ENCODE data around the gene MET.

MET gene

DNA sequence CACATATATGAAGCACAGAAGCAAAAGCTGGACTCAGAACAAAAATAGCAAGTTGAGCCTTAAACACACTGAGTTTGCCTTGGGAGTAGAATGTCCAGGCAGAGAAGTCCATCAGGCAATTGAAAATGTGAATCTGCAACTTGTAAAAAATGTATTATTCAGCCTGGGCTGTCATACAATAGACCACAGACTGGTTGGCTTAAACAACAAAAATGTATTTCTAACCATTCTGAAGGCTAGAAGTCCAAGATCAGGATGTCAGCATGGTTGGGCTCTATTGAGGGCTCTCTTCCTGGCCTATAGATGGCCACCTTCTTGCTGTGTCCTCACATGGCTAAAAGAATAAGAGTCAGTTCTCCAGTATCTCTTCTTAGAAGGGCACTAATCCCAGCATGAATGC is 113.8 kb downstream of the MET start:
- DNase-seq (ENCODE audit: low spot score) = no peak

GRCh38 chr7:116786791-116787443 is 114.9 kb downstream of the MET start:
- no peak for DNase-seq (ENCODE audit: low spot score)

DNA sequence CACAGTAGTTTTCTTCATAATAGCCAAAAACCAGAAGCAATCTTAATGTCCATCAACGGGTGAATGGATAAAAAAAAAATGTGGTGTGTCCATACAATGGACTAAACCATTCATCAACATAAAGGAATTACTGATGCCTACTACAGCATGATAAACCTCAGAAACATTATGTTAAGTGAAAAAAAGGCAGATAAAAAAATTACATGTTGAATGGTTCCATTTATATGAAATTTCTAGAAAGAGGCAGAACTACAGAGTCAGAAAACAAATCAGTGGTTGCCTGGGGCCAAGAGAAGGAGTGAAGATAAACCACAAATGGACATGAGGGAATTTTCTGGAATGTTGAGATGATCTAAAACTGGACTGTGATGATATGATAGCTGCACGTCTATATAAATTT is 115.9 kb downstream of the MET start:
- DNase-seq (ENCODE audit: low spot score) = no peak

- DNase-seq (ENCODE audit: low spot score) = no peak
Measured at GRCh38 chr7:116788572-116789197, 116.7 kb downstream of the MET start.

DNA sequence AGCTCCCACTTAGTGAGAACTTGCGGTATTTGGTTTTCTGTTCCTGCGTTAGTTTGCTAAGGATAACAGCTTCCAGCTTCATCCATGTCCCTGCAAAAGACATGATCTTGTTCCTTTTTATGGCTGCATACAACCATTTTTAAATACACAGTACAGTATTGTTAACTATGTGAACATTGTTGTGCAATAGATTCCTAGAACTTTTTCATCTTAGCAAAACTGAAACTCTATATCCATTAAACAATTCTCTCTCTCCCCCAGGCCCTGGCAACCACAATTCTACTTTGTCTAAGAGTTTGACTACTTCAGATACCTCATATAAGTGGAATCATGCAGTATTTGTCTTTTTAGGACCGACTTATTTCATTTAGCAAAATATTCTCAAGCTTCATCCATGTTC is 118.0 kb downstream of the MET start:
- no peak for DNase-seq (ENCODE audit: low spot score)

DNA sequence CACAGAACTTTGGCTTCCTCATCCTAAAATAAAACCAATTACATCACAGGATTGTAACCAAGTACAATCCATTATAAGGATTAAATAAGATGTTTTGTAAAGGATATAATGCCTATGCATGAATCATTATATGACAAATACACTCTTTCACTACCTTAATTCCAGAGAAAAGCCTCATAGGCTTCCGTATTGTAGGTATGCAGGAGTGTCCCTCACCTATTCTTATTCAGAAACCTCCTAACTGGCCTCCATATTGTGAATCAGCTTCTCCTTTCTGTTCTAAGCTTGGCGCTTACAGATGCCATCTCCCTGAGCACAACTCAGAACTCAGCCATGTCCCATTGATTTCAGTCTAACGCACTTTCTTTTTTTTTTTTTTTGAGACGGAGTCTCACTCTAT is 120.8 kb downstream of the MET start:
- DNase-seq (ENCODE audit: low spot score) = no peak

GRCh38 chr7:116793795-116794340 is 121.9 kb downstream of the MET start:
- no peak for DNase-seq (ENCODE audit: low spot score)

- DNase-seq (ENCODE audit: low spot score) = no peak
Measured at GRCh38 chr7:116796471-116796870, 124.5 kb downstream of the MET start.

- DNase-seq (ENCODE audit: low spot score) = no peak
Measured at GRCh38 chr7:116797612-116798011, 125.6 kb downstream of the MET start.

DNA sequence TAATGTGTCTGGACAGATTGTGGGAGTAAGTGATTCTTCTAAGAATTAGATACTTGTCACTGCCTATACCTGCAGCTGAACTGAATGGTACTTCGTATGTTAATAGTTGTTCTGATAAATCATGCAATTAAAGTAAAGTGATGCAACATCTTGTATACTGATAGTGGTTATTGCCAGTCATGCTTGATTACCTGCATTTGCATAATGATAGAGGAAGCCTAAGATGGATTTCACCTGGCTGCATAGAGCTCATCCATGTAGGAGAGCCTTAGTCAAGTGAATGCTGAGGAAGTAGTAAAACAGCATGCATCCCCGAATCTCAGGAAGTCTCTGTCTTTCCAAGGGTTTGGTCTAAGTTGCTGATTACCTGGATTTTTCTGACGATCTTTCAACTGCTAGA is 126.2 kb downstream of the MET start:
- no peak for DNase-seq (ENCODE audit: low spot score)

DNA sequence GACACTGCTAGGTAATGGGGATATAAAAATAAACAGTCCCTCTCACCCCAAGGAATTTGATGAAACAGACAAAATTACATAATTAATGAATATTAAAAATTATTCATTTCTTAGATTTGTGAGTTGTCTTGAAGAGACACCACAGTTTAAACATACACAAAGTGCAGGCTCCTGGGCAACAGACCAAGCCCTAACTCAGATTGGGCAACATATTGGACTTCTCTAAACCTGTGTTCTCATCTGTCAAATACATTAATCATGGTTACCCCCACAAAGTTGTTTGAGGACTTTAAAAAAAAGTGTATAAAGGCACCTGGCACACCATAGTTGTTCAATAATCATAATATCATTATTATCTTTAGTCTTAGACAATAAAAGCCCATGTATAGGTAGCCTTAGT is 127.9 kb downstream of the MET start:
- no peak for DNase-seq (ENCODE audit: low spot score)

DNA sequence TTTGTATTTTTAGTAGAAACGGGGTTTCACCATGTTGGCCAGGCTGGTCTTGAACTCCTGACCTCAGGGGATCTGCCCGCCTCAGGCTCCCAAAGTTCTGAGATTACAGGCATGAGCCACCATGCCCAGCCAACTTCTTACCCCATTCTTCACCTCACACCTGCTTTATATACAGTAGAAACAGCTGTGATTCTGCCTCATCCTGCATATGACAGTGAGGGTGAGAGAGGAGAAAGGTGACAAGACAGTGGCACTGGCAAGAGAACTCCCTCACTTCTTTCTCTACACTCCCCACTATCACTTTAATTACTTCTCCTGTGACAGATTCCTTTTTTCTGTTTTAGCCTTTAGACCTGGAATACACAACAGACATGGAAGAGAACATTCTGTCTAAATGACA is 128.6 kb downstream of the MET start:
- DNase-seq (ENCODE audit: low spot score) = no peak

- DNase-seq (ENCODE audit: low spot score) = no peak
Measured at GRCh38 chr7:116801092-116801710, 129.2 kb downstream of the MET start.

DNA sequence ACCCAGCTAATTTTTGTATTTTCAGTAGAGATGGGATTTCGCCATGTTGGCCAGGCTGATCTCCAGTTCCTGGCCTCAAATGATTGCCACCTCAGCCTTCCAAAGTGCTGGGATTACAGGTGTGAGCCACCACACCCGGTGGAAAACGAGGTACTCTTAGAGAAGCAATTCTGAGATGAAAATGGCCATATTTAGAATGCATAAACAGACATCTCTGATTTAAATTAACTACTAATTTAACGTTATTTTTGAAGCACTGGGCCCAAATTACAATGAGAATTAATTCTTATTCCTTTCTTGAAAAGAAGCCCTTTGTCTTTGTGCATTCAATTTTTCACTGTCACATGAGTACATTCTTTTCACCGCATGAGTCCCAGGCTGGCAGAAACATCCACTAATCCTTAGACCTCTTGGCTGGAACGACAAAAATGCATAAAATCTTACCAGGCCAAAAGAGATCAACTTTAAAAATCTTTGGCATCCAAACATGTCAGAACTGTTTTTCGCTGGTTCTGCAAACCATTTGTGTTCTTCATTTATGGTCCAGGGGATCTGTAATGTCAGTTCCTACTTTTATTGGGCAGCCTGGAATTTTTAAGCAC is 130.2 kb downstream of the MET start:
- DNase-seq (ENCODE audit: low spot score) = no peak

- DNase-seq (ENCODE audit: low spot score) = peak; percentile 14
Measured at GRCh38 chr7:116802746-116803152, 130.8 kb downstream of the MET start.

- DNase-seq (ENCODE audit: low spot score) = no peak
Measured at GRCh38 chr7:116804471-116804870, 132.5 kb downstream of the MET start.

DNA sequence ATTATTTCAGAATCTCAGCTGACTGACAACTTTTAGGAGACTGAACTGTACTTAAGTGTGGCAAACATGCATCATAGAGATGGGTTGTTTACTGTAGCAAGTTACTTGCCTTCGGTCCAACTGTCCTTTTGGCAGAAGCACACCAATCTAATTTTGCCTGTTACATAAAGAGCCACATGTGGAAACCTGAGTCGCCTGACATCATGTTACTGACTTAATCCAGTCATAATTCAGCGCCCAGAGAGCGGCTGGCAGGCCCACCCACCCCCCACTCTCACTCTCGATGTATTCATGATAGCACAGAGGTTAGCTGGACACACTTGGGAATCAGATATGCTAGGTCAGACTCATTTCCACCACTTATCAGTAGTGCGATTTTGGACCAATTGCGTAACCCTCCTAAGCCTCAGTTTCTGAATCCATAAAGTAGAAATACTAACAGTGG is 133.1 kb downstream of the MET start:
- DNase-seq (ENCODE audit: low spot score) = no peak

DNA sequence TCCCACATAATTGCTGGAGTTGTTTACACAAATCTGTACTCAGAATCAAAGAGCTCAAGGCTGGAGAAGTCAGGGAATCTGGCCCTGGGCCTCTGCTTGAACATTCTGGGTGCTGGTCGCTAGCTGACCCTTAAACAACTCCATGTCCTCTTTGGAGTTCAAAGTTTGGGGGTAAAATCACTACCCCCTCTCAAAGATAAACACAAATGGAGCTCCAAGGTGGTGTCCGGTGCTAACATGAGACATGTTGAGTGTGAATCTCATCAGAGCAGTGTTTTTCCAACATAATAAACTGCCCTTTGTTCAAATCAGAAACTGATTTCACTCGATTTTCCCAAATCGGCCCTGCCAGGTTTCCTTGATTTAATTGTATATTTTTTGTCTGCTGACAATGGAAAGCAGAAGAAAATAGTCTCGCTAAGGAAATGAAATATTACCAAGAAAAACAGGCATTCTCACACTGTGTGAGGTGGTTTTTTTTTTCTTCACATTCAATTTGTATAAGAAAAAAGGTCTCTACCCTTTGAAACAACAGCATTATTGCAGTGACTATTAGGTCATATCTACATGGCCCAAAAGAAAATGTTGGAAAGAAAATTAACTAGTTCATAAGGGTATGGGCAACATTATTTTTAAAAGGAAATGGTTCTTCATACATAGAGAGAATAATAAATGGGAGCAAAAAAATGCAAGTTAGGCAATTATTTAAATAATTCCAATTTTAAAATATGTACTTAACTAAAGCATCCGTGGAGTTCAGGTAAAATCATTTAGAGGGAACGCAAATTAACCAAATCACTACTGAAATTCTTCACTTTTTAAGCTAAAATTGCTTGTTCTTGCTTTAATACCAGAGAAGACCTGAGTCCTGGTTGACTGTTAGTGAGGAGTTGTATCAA is 134.3 kb downstream of the MET start:
- DNase-seq (ENCODE audit: low spot score) = no peak

DNA sequence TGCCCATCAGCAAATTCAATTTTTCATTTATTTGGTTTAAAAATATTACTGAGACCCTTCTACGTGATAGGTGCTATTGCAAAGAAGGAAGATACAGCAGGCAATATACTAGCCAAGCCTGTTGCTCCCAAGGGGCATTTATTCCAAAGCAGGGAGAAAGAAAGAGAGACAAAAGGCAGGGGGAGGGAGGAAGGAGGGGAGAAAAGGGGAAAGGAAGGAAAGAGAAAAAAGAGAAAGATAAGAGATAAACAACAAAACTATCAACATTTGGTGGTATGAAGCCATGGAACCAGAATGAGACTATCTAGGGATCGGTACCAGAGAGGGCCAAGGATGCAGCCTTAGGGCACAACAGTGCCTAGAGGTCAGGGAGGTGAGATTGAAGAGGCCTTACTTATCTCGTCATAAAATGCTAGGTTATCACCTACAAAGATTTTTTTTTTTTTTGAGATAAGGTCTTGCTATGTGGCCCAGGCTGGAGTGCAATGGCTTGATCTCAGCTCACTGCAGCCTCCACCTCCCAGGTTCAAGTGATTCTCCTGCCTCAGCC is 135.1 kb downstream of the MET start:
- no peak for DNase-seq (ENCODE audit: low spot score)

- DNase-seq (ENCODE audit: low spot score) = peak; percentile 56
Measured at GRCh38 chr7:116809636-116810266, 137.8 kb downstream of the MET start.

All from hematopoietic multipotent progenitor cell treated with erythropoietin and hydrocortisone succinate and interleukin-3 and kit ligand, for 17 days (in vitro differentiated cells).